Heart left ventricle (tissue), 16 donors: Measurements from ENCODE around the gene KCNIP3. TPM values are rescaled to one million over a fixed set of nuclear protein-coding genes. Genes with fewer than 3 reads are reported as not detected.
A peak's percentile ranks its signal among the peaks of the same experiment; 100 is the strongest.

Experiments used
- ATAC-seq, 4 donors: fragments of 200-7000 bp; cut with Tn5 transposase; one replicate each; pipeline ENCODE4 v1.9.1; 2020 to 2022; ENCODE audit warnings: moderate library complexity in 4 of 4, mild to moderate bottlenecking in 3 of 4, moderate number of reproducible peaks in 1 of 4
- DNase-seq, 5 donors: peaks; one replicate each; pipeline ENCODE4 v3.0.0-alpha.2; 2020
- H3K27ac ChIP-seq, 12 donors: fragments of 200-600 bp; sonication (generic) in 4 of 12; one replicate each; pipeline versions ENCODE4 v1.5.0 to v1.8.0; 2016 to 2022; ENCODE audit warnings: mild to moderate bottlenecking in 2 of 12
- H3K27me3 ChIP-seq, 9 donors: fragments of 200-600 bp; sonication (generic) in 2 of 9; one replicate each; pipeline versions ENCODE4 v1.5.1 to v1.8.0; 2016 to 2022; ENCODE audit warnings: mild to moderate bottlenecking in 3 of 9
- H3K36me3 ChIP-seq, 9 donors: fragments of 200-600 bp; sonication (generic) in 2 of 9; one replicate each; pipeline versions ENCODE4 v1.5.0 to v1.8.0; 2018 to 2022; ENCODE audit warnings: mild to moderate bottlenecking in 2 of 9
- H3K4me1 ChIP-seq, 12 donors: fragments of 200-600 bp; sonication (generic) in 4 of 12; one replicate each; pipeline versions ENCODE4 v1.5.0 to v1.8.0; 2016 to 2022; ENCODE audit warnings: mild to moderate bottlenecking in 3 of 12
- H3K4me3 ChIP-seq, 12 donors: fragments of 200-600 bp; sonication (generic) in 4 of 12; one replicate each; pipeline versions ENCODE4 v1.5.0 to v1.8.0; 2017 to 2022; ENCODE audit warnings: mild to moderate bottlenecking in 9 of 12, moderate library complexity in 4 of 12
- H3K9me3 ChIP-seq, 12 donors: fragments of 200-600 bp; sonication (generic) in 4 of 12; one replicate each; pipeline versions ENCODE4 v1.5.0 to v1.8.0; 2016 to 2022; ENCODE audit warnings: mild to moderate bottlenecking in 1 of 12
- POLR2A ChIP-seq, 2 donors: fragments of 450-650 bp; IDR thresholded peaks; one replicate each; pipeline ENCODE4 v1.6.1; 2017; ENCODE audit warnings: antibody characterized with exemption in 2 of 2, mild to moderate bottlenecking in 2 of 2, moderate library complexity in 2 of 2
- WGBS, 4 donors: extraction: QIAGEN DNeasy Blood & Tissue Kit in 2 of 4; methylation state at CpG; one replicate each; pipeline versions ENCODE4 v1.1.5 to v1.1.7; 2013 to 2018; 5-methylcytosine and 5-hydroxymethylcytosine counted together
- intact Hi-C, 10 donors: fragments of 100-400 bp; cut with DNase I; formaldehyde crosslinking; loops; one replicate each; pipeline versions ENCODE4 v1.11.1 to v1.14.2; 2022
- polyA plus RNA-seq, 2 donors: library from polyadenylated mRNA; stranded (reverse); fragments of 200-250 nt; gene quantifications; one replicate each; pipeline ENCODE4 v1.2.3, GENCODE V29; 2013
- total RNA-seq, 9 donors: library from RNA; depleted of rRNA in 2 of 9; stranded (reverse); fragments of >200 nt in 2 of 9; fragmentation: NEBNext Ultra II Directional in 3 of 9; extraction: Animal tissue kit (Norgen Biotek cat#: 25700) in 3 of 9; gene quantifications; one replicate each; pipeline versions ENCODE4 v1.1.0 to v1.2.4, GENCODE V29; 2016 to 2023
- TF ChIP-seq, protein P1 (sequence below), 12 donors: fragments of 200-600 bp; sonication (generic) in 4 of 12; IDR thresholded peaks; one replicate each; pipeline versions ENCODE4 v1.5.0 to v1.8.0; 2018 to 2022; ENCODE audit warnings: antibody characterized with exemption in 12 of 12, mild to moderate bottlenecking in 5 of 12
- donor health status: ischemic (EF 13 %, LVEDD 7.1; RV severe dilation, severe dysfunction).
- donor health status: healthy with polysubstance abuse.
- donor health status: DM: no; HTN: yes; CAD: no.
- donor health status: DM: no; HTN: no; CAD: no.
- donor health status: ischemic (EF 25% LVEDD 6.9; RV normal size, moderate dysfunction).
- donor health status: ischemic (EF 25% LVEDD 5.7; RV mildly dilated, moderate dysfunction).
- donor health status: healthy.
- donor health status: DM: yes; HTN: yes; CAD: no.
- donor health status: ischemic (EF 35%, LVEDD 5.7; RV mildly dilated, moderate dysfunction).
- donor health status: nonischemic (EF 11% LVEDD 7.7; RV severe dilation, severe dysfunction).
- donor health status: DM: yes; HTN: yes; CAD: no.
- donor health status: PGD.
- donor health status: ischemic (EF 29% LVEDD 5.4; RV normal size, mild dysfunction).
- donor health status: nonischemic (EF 23%, LVEDD 6.1; RV moderate dilation, normal function).

Gene KCNIP3
- total and polyA plus RNA-seq, 11 donors = 2.7 to 8.3 (median 4.0) TPM

DNA sequence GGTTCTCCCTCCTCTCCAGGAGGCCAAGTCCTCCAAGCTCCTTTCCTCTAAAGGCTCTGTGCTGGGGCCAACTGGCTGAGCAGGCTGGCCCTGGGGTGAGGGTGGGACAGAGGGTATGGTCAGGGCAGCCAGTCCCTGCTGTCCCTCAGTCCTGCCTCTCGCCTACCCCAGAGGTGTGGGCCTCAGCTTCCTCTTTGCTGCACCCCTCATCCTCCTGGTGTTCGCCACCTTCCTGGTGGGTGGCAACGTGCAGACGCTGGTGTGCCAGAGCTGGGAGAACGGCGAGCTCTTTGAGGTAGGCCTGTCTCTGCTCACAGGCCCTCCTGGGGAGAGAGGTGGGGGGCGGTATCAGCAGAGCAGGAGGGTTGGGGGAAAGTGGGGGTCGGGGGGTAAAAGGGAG, 16.1 kb upstream of the KCNIP3 start:
- Histone ChIP-seq H3K4me1 (no peaks in the 10 kb centered on the region), H3K27me3 (no peaks in the 10 kb centered on the region), H3K4me3 (no peak overlapping the region), H3K36me3 (no peaks in the 10 kb centered on the region), H3K9me3 (no peaks in the 10 kb centered on the region), H3K27ac (no peak overlapping the region)
- no peak for TF ChIP-seq POLR2A (IDR thresholded peaks at IDR 0.05)
- TF ChIP-seq, protein P1, sequence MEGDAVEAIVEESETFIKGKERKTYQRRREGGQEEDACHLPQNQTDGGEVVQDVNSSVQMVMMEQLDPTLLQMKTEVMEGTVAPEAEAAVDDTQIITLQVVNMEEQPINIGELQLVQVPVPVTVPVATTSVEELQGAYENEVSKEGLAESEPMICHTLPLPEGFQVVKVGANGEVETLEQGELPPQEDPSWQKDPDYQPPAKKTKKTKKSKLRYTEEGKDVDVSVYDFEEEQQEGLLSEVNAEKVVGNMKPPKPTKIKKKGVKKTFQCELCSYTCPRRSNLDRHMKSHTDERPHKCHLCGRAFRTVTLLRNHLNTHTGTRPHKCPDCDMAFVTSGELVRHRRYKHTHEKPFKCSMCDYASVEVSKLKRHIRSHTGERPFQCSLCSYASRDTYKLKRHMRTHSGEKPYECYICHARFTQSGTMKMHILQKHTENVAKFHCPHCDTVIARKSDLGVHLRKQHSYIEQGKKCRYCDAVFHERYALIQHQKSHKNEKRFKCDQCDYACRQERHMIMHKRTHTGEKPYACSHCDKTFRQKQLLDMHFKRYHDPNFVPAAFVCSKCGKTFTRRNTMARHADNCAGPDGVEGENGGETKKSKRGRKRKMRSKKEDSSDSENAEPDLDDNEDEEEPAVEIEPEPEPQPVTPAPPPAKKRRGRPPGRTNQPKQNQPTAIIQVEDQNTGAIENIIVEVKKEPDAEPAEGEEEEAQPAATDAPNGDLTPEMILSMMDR (IDR thresholded peaks at IDR 0.05) = no peak
- 86 to 92% (median 87%) methylated on average over 8 of the region's 8 CpGs for WGBS, 4 donors
- peak in 1 of 5 donors; percentile 28 for DNase-seq
- ATAC-seq = no peak
- intact Hi-C loops = no loop called here

DNA sequence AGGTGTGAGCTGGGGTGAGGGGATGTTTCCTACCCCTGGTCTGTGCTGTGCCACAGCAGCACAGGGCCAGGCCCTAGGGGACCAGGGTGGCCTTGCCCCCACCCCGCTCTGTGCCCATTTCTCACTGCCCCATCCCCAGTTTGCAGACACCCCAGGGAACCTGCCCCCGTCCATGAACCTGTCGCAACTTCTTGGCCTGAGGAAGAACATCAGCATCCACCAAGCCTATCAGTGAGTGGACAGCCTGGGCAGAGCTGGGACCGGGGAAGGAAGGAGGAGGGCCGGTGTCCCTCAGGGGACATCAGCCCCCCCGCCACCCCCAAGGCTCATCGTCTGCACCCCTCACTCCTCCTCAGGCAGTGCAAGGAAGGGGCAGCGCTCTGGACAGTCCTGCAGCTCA, 15.4 kb upstream of the KCNIP3 start:
- DNase-seq = no peak
- H3K36me3 ChIP-seq = no peaks in the 10 kb centered on the region

DNA sequence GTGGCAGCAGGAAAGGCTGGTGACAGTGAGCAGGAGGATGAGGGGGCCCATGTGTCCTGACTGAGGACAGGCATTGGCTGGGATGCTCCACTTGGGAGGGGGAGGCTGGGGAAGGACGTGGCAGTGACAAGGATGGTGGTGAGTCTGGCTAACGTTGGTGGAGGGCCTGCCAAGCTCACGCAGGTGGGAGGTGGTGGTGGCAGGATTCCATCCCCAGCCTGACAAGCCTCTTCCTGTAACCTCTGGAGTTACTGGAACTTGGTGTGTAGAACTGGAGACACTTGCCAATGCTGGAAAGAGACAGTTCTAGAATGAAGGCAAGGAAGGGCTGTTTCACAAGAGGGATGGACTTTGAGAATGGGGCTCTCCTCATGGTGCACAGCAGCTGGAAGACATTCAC, 14.7 kb upstream of the KCNIP3 start:
- Histone ChIP-seq H3K36me3 (no peaks in the 10 kb centered on the region), H3K27me3 (no peaks in the 10 kb centered on the region), H3K4me1 (no peaks in the 10 kb centered on the region), H3K9me3 (no peaks in the 10 kb centered on the region), H3K27ac (no peak overlapping the region), H3K4me3 (no peak overlapping the region)
- 28 to 41% (median 35%) methylated on average over 3 of the region's 3 CpGs for WGBS, 4 donors
- TF ChIP-seq POLR2A (IDR thresholded peaks at IDR 0.05) = no peak
- TF ChIP-seq, protein P1 (IDR thresholded peaks at IDR 0.05) = no peak
- DNase-seq (no peak), ATAC-seq (no peak)
- intact Hi-C loops = no loop called here

More for the DNA sequence above, 15.4 kb upstream of the KCNIP3 start:
- no peak overlapping the region for H3K27ac ChIP-seq
- no peaks in the 10 kb centered on the region for H3K9me3 ChIP-seq
- ATAC-seq = no peak
- TF ChIP-seq POLR2A (IDR thresholded peaks at IDR 0.05) = no peak
- TF ChIP-seq, protein P1 (IDR thresholded peaks at IDR 0.05) = no peak
- intact Hi-C loops = no loop called here
- H3K4me1 ChIP-seq = no peaks in the 10 kb centered on the region
- WGBS, 4 donors = 80 to 98% (median 95%) methylated on average over 1 to 8 of the region's 8 CpGs
- no peak overlapping the region for H3K4me3 ChIP-seq
- H3K27me3 ChIP-seq = no peaks in the 10 kb centered on the region

DNA sequence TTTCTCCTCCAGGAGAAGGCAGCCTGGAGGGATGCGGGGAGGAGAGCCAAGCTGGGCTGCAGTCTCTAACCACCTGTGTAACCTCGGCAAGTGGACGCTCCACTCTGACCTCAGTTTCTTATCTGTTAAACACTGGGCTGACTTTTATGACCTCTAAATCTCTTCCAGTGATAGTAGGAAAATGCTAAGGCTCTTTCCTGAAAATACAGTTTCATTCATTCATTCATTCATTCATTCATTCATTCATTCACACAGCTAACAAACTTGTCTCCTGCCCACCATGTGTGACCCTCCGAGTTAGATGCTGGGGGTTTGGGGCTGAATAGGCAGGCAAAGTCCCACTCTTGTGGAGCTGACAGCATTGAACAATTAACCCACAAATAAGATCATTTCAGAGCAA, 13.6 kb upstream of the KCNIP3 start:
- Histone ChIP-seq H3K27me3 (no peaks in the 10 kb centered on the region), H3K27ac (no peak overlapping the region), H3K36me3 (no peaks in the 10 kb centered on the region), H3K4me1 (no peaks in the 10 kb centered on the region), H3K4me3 (no peak overlapping the region), H3K9me3 (no peaks in the 10 kb centered on the region)
- WGBS, 4 donors = 91 to 93% (median 92%) methylated on average over 4 of the region's 4 CpGs
- TF ChIP-seq, protein P1 (IDR thresholded peaks at IDR 0.05) = no peak
- no peak for TF ChIP-seq POLR2A (IDR thresholded peaks at IDR 0.05)
- DNase-seq (no peak), ATAC-seq (no peak)
- intact Hi-C loops = no loop called here
